ENCODE measurements around the gene CBLIF.
"Not testable (repeated sequence)": the region's sequence is repeated elsewhere in the genome, so short reads cannot be mapped to it uniquely, and the experiment has no call there.

DNA sequence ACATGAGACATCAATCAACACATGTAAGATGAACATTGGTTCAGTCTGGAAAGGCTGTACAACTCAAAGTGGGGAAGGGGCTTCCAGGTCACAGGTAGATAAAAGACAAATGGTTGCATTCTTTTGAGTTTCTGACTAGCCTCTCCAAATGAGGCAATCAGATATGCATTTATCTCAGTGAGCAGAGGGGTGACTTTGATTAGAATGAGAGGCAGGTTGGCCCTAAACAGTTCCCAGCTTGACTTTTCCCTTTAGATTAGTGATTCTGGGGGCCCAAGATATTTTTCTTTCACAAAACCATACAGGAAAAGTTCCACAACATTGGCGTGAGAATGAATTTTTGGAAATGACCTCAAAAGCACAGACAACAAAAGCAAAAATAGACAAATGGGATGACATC, 28.9 kb downstream of the CBLIF start:
- TF ChIP-seq, protein P1, sequence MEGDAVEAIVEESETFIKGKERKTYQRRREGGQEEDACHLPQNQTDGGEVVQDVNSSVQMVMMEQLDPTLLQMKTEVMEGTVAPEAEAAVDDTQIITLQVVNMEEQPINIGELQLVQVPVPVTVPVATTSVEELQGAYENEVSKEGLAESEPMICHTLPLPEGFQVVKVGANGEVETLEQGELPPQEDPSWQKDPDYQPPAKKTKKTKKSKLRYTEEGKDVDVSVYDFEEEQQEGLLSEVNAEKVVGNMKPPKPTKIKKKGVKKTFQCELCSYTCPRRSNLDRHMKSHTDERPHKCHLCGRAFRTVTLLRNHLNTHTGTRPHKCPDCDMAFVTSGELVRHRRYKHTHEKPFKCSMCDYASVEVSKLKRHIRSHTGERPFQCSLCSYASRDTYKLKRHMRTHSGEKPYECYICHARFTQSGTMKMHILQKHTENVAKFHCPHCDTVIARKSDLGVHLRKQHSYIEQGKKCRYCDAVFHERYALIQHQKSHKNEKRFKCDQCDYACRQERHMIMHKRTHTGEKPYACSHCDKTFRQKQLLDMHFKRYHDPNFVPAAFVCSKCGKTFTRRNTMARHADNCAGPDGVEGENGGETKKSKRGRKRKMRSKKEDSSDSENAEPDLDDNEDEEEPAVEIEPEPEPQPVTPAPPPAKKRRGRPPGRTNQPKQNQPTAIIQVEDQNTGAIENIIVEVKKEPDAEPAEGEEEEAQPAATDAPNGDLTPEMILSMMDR (IDR thresholded peaks at IDR 0.05): not testable (repeated sequence)
- TF ChIP-seq POLR2A (IDR thresholded peaks at IDR 0.05): not testable (repeated sequence)
